ENCODE results near the gene USP28.

DNA sequence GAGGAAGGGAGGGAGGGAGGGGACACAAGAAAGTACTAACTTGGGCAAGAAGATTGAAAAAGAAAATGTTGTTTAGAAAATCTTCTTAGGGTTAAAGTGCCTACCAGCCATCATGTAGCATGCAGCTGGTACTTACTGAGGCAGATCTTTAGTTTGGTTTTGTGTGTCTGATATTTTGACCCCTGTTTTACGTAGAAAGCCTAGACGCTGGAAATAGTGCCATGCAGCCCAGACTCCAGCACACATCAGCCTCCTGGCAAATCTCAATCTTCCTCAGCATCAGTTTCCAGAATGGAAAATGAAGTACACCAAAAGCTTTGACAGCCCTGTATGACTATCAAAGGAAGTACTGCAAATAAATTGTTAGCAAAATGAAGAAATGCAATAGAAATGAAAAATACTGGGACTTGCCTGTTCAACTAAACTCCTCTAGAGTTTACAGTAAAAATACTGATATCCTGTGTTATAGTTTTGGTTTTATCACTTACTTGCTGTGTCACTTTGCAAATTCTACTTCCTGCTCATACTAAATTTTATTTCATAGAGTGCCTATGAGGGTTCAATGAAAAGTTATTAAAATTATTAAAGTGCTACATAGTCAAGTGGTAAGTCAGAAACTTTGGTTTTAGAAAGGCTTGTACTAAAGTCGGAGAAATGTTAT is 7.4 kb downstream of the USP28 start:
- TF ChIP-seq, protein P1, sequence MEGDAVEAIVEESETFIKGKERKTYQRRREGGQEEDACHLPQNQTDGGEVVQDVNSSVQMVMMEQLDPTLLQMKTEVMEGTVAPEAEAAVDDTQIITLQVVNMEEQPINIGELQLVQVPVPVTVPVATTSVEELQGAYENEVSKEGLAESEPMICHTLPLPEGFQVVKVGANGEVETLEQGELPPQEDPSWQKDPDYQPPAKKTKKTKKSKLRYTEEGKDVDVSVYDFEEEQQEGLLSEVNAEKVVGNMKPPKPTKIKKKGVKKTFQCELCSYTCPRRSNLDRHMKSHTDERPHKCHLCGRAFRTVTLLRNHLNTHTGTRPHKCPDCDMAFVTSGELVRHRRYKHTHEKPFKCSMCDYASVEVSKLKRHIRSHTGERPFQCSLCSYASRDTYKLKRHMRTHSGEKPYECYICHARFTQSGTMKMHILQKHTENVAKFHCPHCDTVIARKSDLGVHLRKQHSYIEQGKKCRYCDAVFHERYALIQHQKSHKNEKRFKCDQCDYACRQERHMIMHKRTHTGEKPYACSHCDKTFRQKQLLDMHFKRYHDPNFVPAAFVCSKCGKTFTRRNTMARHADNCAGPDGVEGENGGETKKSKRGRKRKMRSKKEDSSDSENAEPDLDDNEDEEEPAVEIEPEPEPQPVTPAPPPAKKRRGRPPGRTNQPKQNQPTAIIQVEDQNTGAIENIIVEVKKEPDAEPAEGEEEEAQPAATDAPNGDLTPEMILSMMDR (IDR thresholded peaks at IDR 0.05), result no peak
- TF ChIP-seq POLR2A (IDR thresholded peaks at IDR 0.05), result no peak
